GM19324 (cell line): ENCODE measurements around the gene ZDHHC5.
A peak's percentile ranks its signal among the peaks of the same experiment; 100 is the strongest.

Experiments used
- ATAC-seq: cut with Tn5 transposase; IDR thresholded peaks from one replicate; pipeline ENCODE4 v1.9.1; 2021; ENCODE audit warnings: mild to moderate bottlenecking, moderate library complexity; ENCODE audit not compliant: unreplicated experiment, low FRiP score

ZDHHC5 gene

GRCh38 chr11:57667736-57668433 is at the start of gene ZDHHC5:
TSS of gene ZDHHC5 (plus strand) at chr11:57668114. CDS start at chr11:57673091, 4,977 bp downstream.
- ATAC-seq = peak; percentile 87

- no peak for ATAC-seq
Measured at GRCh38 chr11:57618438-57618837, 49.5 kb upstream of the ZDHHC5 start.

GRCh38 chr11:57619331-57619730 is 48.6 kb upstream of the ZDHHC5 start:
- ATAC-seq = no peak

GRCh38 chr11:57620467-57620866 is 47.4 kb upstream of the ZDHHC5 start:
- no peak for ATAC-seq

- ATAC-seq = no peak
Measured at GRCh38 chr11:57622263-57622662, 45.7 kb upstream of the ZDHHC5 start.

- no peak for ATAC-seq
Measured at GRCh38 chr11:57624864-57625263, 43.0 kb upstream of the ZDHHC5 start.

- ATAC-seq = no peak
Measured at GRCh38 chr11:57626895-57627294, 41.0 kb upstream of the ZDHHC5 start.

GRCh38 chr11:57630171-57630570 is 37.7 kb upstream of the ZDHHC5 start:
- no peak for ATAC-seq

GRCh38 chr11:57632116-57632515 is 35.8 kb upstream of the ZDHHC5 start:
- no peak for ATAC-seq

GRCh38 chr11:57633394-57634070 is 34.4 kb upstream of the ZDHHC5 start:
- no peak for ATAC-seq

GRCh38 chr11:57634311-57634710 is 33.6 kb upstream of the ZDHHC5 start:
- no peak for ATAC-seq

- no peak for ATAC-seq
Measured at GRCh38 chr11:57635246-57635645, 32.7 kb upstream of the ZDHHC5 start.

- ATAC-seq = no peak
Measured at GRCh38 chr11:57637626-57638004, 30.3 kb upstream of the ZDHHC5 start.

GRCh38 chr11:57638005-57638781 is 29.7 kb upstream of the ZDHHC5 start:
- ATAC-seq = no peak

- no peak for ATAC-seq
Measured at GRCh38 chr11:57638811-57639320, 29.0 kb upstream of the ZDHHC5 start.

GRCh38 chr11:57639321-57640067 is 28.4 kb upstream of the ZDHHC5 start:
- no peak for ATAC-seq

- no peak for ATAC-seq
Measured at GRCh38 chr11:57640068-57640800, 27.7 kb upstream of the ZDHHC5 start.

- no peak for ATAC-seq
Measured at GRCh38 chr11:57641011-57641807, 26.7 kb upstream of the ZDHHC5 start.

- ATAC-seq = no peak
Measured at GRCh38 chr11:57643802-57644201, 24.1 kb upstream of the ZDHHC5 start.
